T47D (cell line): ENCODE measurements around the gene CPEB3.
A peak's percentile ranks its signal among the peaks of the same experiment; 100 is the strongest.

Source experiments
- DNase-seq, 2 experiments: peaks; one replicate each; pipeline versions ENCODE4 v3.0.0 to v3.0.0-alpha.2; 2011 to 2012; ENCODE audit warnings: low read depth in 1 of 2, low spot score in 1 of 2
- JUND ChIP-seq: IDR thresholded peaks from 2 replicates; pipeline ENCODE4 v1.6.1; 2012; ENCODE audit warnings: low read depth
- in situ Hi-C: cut with HindIII; loops from 2 replicates; pipeline ENCODE4 v1.10.0; 2016; ENCODE audit warnings: low sequenced_read_pairs, low pct_unique_long_range_greater_than_20kb

Gene CPEB3

DNA sequence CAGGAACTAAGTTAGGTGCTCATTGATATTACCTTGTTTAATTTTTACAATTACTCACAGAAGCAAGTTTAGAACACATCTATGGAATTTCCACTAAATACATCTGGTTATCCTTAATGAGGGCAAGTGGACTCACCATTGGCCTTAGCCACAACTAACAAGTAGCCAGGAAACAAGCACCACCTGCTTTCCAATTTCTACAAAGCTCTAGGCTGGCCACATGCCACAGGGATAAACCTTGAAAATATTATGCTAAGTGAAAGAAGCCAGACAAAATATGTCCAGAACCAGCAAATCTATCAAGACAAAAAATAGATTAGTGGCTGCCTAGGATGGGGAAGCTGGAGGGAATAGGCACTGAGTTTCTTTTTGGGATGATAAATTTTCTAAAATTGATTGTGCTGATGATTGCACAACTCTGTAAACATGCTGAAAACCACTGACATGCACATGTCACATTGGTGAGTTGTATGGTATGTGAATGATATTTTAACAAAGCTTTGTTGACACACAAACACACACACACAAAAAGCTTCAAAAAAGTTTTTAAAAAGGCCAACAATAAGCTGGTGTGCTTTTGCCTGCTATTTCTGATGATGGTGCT is 179.4 kb downstream of the CPEB3 start:
- TF ChIP-seq JUND: no peak
- in situ Hi-C loops: no loop called here
- peak in 1 of 2 experiments; percentile 19 for DNase-seq

DNA sequence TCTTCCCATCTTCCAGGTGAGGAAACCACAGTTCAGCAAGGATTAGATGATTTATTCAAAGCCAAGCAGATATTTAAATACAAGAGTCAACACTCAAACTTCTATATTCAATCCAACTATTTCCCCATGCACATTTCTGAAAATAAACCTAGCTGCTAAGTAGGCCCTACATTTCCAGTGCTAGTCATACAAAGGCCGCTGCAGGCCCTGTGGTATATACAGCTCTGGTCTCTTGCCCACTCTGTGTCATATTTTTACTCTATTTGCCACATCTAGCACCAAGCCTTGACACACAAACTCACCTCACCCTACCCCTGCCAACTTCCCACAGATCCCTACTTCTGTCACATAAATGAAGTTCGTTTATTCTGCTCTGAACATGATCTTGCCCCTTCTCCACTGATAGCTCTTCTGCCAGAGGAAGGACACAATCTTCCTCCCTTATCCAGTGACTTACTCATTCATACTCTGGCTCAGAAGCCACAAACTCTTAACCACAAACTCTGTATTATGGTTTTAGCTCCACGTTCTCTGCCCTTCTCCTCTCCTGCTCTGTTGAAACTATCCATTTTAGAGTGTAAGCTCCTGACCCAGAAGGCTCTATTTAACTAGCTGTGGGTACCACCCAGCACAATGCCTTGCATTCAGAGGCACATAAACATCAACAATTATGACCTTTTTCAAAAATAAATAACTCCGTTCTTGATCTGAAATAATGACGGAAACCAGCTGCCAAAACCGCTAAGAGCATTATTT is 180.7 kb downstream of the CPEB3 start:
- no peak for DNase-seq
- TF ChIP-seq JUND: no peak
- in situ Hi-C loops: no loop called here

DNA sequence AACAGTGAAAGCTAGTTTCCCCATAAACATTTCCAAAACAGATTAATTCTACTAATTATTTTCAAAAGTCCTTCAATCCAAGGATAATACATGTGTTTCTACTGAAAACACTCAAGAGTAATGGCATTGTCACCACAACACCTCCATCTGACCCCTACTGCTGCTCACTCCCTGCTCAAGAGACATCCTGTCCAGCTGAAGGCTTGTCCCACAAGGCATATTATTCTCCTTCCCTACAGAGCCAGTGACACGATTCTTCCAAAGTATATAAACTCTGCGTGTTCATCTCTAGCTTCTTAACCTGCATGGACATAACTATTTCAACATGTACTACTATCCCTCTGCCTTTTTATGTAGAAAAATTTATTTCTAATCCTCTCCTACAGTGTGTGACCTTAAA is 182.1 kb downstream of the CPEB3 start:
- DNase-seq: no peak
- in situ Hi-C loops: no loop called here
- no peak for TF ChIP-seq JUND

DNA sequence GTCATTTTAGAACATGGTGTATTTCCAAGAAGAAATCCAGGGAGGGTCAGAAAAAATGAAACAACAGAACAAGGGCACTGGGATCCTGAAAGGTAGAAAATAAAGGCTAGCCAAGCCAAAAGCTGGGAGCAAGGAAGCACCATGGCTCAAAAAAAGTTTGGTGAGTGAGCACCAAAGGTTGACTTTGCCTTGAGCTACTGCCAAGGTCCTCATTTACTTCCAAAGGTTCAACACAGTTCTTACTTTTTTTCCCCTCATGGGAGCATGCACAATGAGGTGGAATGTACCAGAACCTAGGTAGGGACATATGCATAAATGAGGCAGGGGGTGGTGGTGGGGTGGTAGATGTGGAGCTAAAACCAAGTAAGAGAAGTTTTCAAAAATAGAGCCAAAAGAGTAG is 182.8 kb downstream of the CPEB3 start:
- no peak for DNase-seq
- no peak for TF ChIP-seq JUND
- in situ Hi-C loops: no loop called here

DNA sequence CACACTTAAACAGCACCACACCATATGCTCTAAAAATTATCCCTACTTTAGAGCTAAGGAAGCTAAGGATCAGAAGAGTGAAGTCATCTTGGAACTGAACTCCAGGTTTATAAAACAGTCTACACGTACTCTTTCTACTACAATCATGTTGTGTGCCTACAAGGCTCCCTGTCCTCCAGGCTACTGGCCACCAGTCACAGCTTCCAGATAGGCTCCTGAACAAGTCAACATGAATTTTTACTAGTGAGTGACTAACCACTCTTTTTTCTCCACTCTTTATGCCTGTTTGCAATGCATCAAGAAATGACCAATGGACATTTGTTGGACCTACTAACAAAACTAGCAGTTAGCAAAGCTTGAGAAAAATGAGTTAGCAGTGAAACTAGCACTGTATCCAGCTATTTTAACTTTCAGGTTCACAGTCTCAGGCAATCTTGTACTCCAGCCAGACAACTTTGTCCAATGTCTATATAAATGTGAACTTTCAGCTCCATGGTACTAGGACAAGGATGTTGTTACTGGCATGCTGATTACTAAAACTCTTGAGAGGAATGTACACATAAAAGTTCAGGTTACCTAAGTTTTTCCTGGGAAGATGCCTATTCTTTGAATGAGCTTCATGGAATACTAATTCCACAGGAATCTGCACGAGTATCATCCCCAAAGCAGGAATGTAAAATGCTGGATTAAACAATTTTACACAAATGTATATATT is 187.3 kb downstream of the CPEB3 start:
- in situ Hi-C loops: no loop called here
- no peak for TF ChIP-seq JUND
- DNase-seq: no peak

DNA sequence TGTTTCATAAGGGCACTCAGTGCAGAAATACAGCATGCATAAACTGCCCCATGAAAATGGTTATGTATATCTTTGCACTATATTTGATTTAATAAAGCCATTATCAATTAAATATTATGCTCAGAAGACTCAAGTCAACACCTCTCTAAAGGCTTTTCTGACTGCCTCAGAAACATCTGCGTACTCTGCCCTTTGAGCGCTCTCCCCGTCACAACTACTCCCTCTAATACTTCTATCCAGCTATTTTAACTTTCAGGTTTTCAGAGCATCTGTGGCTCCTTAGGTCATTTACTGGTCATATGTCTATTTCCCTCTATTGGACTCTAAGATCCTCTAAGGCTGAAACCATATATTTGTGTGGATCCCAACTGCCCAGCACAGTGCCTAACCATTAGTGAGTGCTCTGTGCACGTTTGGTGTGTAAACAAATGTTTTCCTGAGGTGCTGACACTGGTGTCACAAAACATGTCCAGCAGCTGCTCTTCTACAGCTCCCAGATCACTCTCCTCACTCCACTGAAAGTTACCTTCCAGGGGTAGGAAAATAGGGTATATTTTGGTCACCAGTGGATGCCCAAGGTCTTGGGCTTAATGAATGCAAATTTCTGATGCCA is 188.2 kb downstream of the CPEB3 start:
- DNase-seq: no peak
- no peak for TF ChIP-seq JUND
- in situ Hi-C loops: no loop called here

DNA sequence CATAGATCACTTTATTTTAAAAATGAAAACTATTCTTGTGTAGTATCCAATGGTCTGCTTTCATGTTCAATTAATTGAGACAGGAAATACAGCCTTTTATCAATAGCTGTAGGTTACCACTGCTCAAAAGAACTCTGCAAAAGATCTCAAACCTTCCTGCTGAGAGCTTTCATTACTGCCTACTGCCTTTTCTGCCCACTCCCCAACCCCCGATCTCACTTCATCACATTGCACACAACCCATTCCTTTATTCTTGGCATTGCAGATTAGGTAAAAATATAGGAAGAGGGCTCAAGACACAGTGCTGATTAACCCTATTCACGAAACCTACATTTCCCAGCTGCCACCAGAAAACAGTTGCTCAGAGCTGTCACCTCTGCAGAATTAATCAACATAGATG is 195.9 kb downstream of the CPEB3 start:
- in situ Hi-C loops: no loop called here
- no peak for DNase-seq
- TF ChIP-seq JUND: no peak

DNA sequence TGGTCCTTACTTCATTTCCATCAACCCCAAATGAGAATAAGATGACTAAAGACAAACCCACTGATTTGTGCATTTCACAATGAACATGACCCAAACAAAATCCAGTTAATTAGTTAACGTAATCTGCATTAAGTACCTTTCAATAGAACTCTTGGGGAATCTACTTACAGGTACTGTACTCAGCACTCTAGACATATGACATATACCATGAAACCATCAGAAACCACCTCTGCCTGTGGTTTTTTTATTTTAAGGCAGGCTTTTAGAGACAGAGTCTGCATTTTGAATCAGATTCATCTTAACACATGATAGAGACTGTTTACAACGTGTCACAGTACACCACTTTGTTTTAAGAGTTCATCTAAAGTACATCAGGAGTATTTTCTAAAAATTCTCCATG is 198.9 kb downstream of the CPEB3 start:
- DNase-seq: no peak
- no peak for TF ChIP-seq JUND
- in situ Hi-C loops: no loop called here

DNA sequence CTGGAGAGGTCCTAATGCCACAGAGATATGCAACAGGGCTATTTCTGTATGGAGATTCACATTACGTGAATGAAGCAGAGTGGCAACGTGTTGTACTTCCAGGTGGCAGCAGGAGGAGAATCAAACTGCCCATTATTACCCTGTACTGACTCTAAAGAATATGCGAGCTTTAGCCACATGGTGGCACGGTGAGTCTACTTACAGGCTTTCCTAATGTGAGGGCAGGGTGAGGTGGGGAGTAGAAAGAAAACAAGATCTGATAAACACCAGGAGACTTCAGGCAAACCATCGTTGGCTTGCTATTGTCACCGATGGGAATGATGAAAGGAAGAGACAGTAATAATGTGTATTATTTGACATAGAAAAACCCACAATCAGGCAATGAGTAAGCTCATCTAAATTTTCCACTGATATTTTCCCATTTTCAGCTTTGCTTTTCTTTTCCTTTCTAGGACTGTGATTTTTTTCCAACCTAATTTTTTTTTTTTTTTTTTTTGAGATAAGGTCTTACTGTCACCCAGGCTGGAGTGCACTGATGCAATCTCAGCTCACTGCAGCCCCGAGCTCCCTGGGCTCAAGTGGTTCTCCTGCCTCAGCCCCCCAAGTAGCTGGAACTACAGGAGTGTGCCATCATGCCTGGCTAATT is 203.0 kb downstream of the CPEB3 start:
- DNase-seq: peak; percentile 77 to 93
- TF ChIP-seq JUND: no peak

DNA sequence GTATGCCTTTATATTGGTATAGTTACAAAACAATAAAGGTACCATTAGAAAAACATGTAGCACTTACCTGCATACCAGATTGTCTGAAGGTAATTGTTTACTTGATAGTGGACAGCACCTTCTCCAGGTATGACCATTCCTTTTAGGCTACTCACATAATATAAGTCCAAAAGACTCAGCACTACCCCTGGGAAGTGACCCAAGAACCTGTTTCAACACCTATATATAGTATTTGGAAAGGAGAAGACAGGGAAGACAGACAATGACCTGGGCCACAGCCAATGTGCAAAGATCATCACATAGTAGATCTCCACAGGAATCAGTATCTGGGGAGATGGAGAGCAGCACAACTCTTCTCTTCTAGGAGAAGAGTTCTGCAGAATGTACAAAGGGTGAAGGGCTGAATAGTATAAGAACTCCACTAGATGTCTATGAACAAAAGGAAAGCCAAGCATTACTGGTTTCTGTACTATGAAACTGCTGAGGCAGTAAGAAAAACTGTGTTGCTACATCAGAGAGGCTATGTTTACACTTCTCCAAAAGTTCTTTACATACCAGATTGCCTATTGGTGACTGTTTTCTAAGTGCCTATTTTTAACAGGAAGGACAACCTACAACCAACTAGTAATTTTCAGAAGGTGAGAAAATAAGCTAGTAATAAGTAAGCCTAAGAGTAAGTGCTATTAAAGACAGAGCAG is 208.1 kb downstream of the CPEB3 start:
- no peak for TF ChIP-seq JUND
- DNase-seq: no peak
- in situ Hi-C loops: no loop called here

More for the DNA sequence above, 203.0 kb downstream of the CPEB3 start:
- in situ Hi-C loops: no loop called here

DNA sequence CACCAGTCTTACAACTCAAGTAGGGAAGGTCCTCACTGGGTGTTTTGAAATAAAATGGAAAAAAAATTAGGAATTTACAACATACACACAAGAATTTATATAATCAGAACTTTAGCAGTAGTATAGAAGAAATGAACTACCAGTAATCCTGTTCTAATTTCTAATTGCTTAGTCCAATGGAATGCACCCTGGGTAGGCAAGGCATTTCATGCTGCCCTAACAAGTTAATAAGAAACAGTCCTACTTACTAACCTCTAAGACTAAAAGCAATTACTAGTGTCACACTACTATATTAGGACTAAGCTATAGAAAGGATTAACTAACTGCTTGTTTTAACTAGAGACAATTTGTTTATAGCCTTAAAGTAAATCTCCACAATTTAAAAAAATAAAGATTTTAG is 209.2 kb downstream of the CPEB3 start:
- in situ Hi-C loops: no loop called here
- no peak for DNase-seq
- no peak for TF ChIP-seq JUND

DNA sequence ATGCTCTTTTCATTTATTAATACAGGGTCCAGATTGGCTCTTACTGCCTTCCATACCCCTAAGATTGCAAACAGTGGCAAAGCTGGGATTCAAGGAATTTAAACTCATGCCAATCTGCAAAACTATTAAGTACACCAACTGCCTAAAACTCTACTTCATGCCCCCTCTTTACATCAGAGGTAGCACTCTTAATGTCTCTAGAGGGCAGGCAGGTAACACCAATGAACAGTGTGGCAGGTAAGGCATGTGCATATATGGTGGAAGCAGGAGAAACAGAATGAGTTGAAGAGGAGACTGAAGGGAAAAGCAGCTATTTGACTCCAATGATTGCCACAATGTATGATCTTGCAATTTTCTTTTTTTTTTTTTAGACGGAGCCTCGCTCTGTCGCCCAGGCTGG is 210.6 kb downstream of the CPEB3 start:
- in situ Hi-C loops: no loop called here
- DNase-seq: peak in 1 of 2 experiments; percentile 26
- no peak for TF ChIP-seq JUND
